ENCODE data around the gene NCK2.

NCK2 gene

DNA sequence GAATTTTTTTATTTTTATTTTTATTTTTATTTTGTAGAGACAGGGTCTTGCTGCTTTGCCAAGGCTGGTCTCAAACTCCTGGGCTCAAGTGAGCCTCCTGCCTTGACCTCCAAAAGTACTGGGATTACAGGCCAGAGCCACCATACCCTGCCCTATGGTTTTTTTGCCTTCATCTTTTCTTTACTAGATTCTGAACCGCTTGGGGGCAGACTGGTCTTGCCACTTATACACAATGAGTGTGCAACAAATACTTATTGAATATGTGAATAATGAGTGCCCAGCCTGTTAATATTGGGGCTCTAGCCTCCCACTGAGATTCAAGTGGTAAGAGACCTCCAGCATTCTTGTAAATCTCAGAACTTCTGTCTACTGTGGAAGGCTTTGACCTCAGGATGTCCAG lies 3.9 kb downstream of the NCK2 start:
- peak; percentile 21 for TF ChIP-seq CTCF (conservative IDR thresholded peaks at IDR 0.05; ENCODE audit: low read depth, low read length)
- no peak for DNase-seq (ENCODE audit: low read depth)
- no peak overlapping the region for H3K4me3 ChIP-seq (ENCODE audit: low read depth, low read length)

DNA sequence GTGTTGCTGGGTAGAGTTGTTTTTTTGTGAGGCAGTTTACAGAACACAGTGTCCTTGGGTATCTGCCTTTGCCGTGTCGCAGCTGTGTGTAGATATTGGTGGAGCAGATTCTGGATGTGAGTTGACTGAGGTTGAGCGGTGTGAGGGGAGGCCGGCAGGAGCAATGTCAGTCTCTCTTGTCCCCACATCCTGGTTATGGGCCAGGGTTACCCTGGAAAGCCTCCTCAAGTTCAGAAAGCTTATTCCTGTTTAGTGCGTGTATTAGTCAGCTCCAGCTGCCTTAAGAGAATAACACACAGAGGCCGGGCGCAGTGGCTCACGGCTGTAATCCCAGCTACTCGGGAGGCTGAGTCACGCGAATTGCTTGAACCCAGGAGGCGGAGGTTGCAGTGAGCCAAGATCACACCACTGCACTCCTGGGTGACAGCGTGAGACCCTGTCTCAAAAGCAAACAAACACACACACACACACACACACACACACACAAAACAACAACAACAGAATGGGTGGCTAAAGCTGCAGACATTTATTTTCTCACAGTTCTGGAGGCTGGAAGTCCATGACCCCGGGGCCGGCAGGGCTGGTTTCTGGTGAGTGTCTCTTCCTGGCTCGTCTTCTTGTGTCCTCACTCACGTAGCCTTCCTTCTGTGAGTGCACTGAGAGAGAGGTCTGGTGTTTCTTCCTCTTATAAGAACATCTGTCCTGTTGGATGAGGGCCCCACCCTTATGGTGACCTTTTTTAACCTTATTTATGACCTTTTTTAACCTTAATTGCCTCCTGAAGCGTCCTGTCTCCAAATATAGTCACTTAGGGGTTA lies 5.1 kb downstream of the NCK2 start:
- TF ChIP-seq CTCF (conservative IDR thresholded peaks at IDR 0.05; ENCODE audit: low read depth, low read length): no peak
- DNase-seq (ENCODE audit: low read depth): peak; percentile 84
- no peak overlapping the region for H3K4me3 ChIP-seq (ENCODE audit: low read depth, low read length)

DNA sequence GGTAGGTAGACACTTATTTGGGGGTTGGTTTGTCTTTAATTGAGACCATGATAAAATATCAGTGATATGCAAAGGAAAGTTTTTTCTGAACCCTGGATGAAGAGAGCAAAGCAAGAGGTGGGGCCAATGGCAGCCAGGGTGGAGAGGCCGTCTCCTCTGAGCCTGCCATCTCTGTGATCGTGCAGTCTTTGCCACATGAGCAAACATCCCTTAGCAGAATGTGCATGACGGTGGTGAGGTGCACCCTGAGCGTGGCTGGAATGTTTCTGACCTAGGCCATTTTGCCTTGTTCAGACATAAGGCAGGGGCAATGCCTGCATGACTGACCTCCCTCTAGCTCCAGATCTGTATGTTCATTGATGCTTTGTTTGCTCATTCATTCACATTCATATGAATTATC lies 6.0 kb downstream of the NCK2 start:
- no peak for DNase-seq (ENCODE audit: low read depth)
- no peak overlapping the region for H3K4me3 ChIP-seq (ENCODE audit: low read depth, low read length)
- TF ChIP-seq CTCF (conservative IDR thresholded peaks at IDR 0.05; ENCODE audit: low read depth, low read length): no peak

- no peak for DNase-seq (ENCODE audit: low read depth)
- TF ChIP-seq CTCF (conservative IDR thresholded peaks at IDR 0.05; ENCODE audit: low read depth, low read length): no peak
- H3K4me3 ChIP-seq (ENCODE audit: low read depth, low read length): no peak overlapping the region
Measured at GRCh38 chr2:105751272-105751671, 6.6 kb downstream of the NCK2 start.

- H3K4me3 ChIP-seq (ENCODE audit: low read depth, low read length): no peak overlapping the region
- no peak for TF ChIP-seq CTCF (conservative IDR thresholded peaks at IDR 0.05; ENCODE audit: low read depth, low read length)
- no peak for DNase-seq (ENCODE audit: low read depth)
Measured at GRCh38 chr2:105752691-105753358, 8.1 kb downstream of the NCK2 start.

DNA sequence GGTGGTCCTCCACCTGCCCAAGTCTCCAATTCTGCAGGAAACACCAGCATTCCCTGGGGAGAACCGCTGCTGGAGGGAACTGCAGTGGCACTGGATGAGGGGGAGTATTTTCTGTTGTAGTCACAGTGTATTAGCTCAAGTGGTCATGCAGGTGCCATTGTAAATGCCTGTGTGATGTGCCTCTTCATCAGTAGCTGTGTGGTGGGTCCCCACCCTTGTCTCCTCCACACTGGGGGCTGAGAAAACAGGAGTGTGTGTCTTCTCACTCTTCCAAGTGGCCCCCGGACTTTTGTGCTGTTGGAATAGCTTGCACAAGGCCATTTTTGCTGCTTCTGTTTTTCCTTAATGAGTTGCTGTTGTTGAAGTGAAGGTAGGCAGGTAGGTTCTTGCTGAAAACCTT lies 8.7 kb downstream of the NCK2 start:
- no peak for DNase-seq (ENCODE audit: low read depth)
- TF ChIP-seq CTCF (conservative IDR thresholded peaks at IDR 0.05; ENCODE audit: low read depth, low read length): no peak
- no peak overlapping the region for H3K4me3 ChIP-seq (ENCODE audit: low read depth, low read length)
